ENCODE results near the gene GLRX5.
"Not testable (repeated sequence)": the region's sequence is repeated elsewhere in the genome, so short reads cannot be mapped to it uniquely, and the experiment has no call there.

Gene GLRX5

DNA sequence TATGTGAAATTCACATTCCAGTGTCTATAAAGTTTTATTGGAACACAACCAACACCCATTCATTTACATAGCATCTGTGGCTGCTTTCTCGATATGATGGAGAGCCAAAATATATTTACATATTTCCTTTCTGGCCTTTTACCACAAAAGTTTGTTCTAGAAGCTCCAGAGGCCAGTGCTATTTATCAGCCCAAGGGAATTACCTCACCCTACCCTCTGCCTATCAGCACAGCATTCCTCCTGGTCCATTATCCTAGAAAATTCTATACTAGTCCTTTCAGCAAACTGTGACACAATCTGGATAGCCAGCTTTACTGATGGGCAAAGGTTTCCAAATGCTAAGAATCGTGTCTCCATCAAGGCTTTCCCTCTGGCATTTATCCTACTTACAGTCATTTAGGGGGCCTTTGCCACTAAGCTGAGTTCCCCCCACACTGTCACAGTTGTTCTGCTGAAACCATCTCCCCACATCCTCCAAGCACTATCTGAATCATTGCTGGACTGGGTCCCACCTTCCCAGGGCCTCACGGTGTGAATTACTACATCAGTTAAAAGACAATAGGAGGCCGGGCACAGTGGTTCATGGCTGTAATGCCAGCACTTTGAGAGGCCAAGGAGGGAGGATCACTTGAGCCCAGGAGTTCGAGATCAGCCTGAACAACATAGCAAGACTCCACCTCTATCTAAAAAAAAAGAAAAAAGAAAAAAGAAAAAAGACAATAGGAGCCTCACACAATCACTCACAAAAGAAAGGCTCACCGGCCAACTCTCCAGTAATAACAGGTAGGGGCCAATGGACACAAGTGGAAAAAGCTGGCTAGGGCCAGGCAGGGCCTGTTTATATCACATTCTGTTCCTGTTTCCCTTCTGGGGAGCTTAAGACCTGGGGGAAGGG is 30.5 kb upstream of the GLRX5 start:
- peak overlapping the region in 1 of 2 donors; percentile 36 for H3K27ac ChIP-seq
- TF ChIP-seq, protein P1, sequence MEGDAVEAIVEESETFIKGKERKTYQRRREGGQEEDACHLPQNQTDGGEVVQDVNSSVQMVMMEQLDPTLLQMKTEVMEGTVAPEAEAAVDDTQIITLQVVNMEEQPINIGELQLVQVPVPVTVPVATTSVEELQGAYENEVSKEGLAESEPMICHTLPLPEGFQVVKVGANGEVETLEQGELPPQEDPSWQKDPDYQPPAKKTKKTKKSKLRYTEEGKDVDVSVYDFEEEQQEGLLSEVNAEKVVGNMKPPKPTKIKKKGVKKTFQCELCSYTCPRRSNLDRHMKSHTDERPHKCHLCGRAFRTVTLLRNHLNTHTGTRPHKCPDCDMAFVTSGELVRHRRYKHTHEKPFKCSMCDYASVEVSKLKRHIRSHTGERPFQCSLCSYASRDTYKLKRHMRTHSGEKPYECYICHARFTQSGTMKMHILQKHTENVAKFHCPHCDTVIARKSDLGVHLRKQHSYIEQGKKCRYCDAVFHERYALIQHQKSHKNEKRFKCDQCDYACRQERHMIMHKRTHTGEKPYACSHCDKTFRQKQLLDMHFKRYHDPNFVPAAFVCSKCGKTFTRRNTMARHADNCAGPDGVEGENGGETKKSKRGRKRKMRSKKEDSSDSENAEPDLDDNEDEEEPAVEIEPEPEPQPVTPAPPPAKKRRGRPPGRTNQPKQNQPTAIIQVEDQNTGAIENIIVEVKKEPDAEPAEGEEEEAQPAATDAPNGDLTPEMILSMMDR (IDR thresholded peaks at IDR 0.05): no peak
- H3K4me3 ChIP-seq: no peak overlapping the region
- DNase-seq (ENCODE audit: low spot score): no peak

DNA sequence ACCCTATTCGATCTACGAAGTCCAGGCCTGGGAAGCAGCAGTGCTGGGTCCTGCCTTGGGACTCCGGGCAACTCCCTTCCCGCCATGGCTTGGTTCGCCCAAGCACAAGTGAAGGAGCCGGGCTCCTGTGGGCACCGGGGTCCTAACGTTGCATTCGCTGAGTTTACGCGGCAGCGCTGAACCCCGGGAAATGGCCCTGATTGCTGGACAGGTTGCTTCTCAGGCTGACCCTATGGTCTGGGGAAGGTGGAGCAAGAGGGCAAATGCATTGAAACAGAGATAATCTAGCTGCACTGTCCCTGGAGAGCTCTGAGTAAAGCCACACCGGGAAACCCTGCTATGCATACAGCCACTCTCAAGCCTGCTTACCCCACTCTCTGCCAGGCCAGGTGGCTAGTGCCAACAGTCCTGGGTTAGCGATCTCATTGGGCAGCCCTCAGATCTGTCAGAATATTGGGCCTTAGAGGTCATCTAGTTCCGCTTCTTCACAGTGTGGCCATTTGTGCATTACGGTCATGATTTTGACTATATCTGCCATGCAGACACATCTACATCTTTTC is 29.7 kb upstream of the GLRX5 start:
- TF ChIP-seq, protein P1 (IDR thresholded peaks at IDR 0.05): no peak
- no peak overlapping the region for H3K4me3 ChIP-seq
- no peak for DNase-seq (ENCODE audit: low spot score)
- H3K27ac ChIP-seq: no peak overlapping the region

DNA sequence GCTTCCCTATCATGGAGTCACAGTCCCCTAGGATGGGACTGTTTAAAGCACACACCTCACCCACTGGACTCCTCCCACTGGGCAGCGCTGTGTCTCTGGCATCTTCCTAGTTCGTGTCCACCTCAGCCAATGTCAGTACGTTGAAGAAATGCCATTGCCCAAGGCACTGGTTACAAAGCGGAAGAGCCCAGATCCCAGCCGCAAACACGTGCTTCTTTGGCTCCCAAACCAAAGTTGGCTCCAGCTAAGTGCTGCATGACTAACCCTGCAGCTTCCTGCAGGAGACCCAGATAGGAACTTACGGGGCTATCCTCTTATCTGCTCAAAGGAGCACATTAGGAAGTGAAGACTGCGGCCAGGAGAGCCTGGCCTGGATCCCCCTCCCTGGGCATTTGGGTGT is 27.7 kb upstream of the GLRX5 start:
- H3K4me3 ChIP-seq: peak overlapping the region; percentile 17
- H3K27ac ChIP-seq: peak overlapping the region; percentile 58 to 76
- DNase-seq (ENCODE audit: low spot score): peak; percentile 87
- TF ChIP-seq, protein P1 (IDR thresholded peaks at IDR 0.05): no peak

DNA sequence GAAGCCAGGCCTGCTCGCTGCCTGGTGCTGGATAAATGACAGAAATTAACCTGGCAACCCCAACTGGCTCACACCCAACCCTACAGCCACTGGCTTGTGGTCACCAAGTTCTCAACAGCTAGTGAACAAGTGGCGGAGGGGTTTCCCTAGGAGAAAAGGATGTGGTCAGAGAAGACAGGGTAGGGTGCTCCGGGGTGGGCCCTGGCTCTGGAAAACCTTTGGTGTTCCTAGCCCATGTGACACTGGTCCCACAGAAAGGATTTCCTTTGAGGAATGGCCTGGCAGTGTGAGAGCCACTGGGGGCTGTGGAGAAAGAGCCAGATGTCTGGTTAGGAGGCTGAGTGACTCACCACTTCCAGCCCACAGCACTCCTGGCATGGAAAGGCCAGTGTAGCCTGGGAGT is 27.1 kb upstream of the GLRX5 start:
- no peak for DNase-seq (ENCODE audit: low spot score)
- peak overlapping the region; percentile 12 to 76 for H3K27ac ChIP-seq

DNA sequence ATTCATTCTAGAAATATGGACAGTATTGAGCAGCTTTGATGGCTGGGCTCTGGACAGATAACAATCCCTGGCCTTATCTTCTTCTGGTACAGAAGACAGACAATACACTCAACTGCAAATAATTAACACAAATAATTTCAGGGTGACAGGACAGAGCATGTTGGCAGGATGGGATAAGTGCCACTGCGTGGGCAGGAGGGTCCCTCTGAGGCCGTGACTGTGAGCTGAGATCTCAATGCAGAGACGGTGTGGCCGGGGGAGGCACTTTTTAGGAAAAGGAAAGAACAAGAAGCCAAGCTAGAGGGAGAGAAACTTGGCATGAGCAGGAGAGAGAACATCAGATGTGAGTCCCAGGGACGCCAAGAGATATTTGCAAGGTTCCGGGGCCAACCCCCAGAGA is 26.5 kb upstream of the GLRX5 start:
- no peak overlapping the region for H3K4me3 ChIP-seq
- TF ChIP-seq, protein P1 (IDR thresholded peaks at IDR 0.05): no peak
- peak overlapping the region; percentile 12 to 76 for H3K27ac ChIP-seq
- peak; percentile 47 for DNase-seq (ENCODE audit: low spot score)

More for the DNA sequence above, 27.1 kb upstream of the GLRX5 start:
- peak overlapping the region; percentile 17 for H3K4me3 ChIP-seq
- TF ChIP-seq, protein P1 (IDR thresholded peaks at IDR 0.05): no peak

DNA sequence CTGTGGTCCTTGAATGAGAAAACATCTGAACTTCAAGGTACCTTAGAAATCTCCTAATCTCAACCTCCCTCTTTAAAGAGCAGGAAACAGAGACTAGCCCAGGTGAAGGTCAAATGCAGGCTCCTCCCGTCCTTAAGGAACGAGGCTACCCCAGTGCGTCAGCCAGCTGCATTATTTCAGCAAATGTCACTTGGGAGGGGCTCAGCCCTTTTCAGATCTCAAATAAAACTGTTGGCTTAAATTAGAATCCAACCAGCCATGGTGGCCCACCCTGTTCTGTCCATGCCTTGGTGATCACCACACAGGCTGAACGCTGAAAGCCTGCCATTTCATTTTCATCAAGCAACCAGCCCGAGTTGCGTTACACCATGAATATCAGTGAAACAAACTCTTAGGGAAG is 25.4 kb upstream of the GLRX5 start:
- H3K4me3 ChIP-seq: no peak overlapping the region
- DNase-seq (ENCODE audit: low spot score): peak; percentile 60
- H3K27ac ChIP-seq: no peak overlapping the region
- TF ChIP-seq, protein P1 (IDR thresholded peaks at IDR 0.05): no peak

DNA sequence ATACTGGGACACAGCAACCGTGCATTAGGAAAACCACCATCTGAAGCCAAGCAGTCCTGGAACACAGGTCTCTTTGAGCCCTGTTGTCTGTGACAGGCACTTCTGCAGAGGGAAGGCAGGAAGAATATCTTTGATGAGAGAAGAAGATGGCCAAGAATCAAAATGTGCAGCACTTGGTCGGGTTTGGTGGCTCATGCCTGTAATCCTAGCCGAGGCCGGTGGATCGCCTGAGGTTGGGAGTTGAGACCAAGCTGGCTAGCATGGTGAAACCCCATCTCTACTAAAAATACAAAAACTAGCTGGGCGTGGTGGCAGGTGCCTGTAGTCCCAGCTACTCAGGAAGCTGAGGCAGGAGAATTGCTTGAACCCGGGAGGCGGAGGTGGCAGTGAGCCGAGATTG is 24.5 kb upstream of the GLRX5 start:
- peak; percentile 41 for DNase-seq (ENCODE audit: low spot score)
- H3K4me3 ChIP-seq, H3K27ac ChIP-seq: not testable (repeated sequence)

Data from coronary artery (tissue), 2 donors.